Stimulated activated naive CD8-positive, alpha-beta T cell treated with anti-CD3 and anti-CD28 coated beads, Interleukin-15, Interleukin-2, amounts not matched to agents 100 ng/mL and 50 ng/mL, for 24 hours (primary cell): ENCODE data around the gene DRD2.

Experiments
- H3K27ac Mint-ChIP-seq: one replicate; pipeline ENCODE4 v1.8.0; 2021; ENCODE audit warnings: mild to moderate bottlenecking, mixed read lengths
- H3K27me3 Mint-ChIP-seq: one replicate; pipeline ENCODE4 v1.8.0; 2021; ENCODE audit warnings: mixed read lengths
- H3K36me3 Mint-ChIP-seq: one replicate; pipeline ENCODE4 v1.8.0; 2021; ENCODE audit warnings: low read depth, mixed read lengths
- H3K4me1 Mint-ChIP-seq: one replicate; pipeline ENCODE4 v1.8.0; 2021; ENCODE audit warnings: low read depth, mixed read lengths
- H3K4me3 Mint-ChIP-seq: one replicate; pipeline ENCODE4 v1.8.0; 2021; ENCODE audit warnings: mild to moderate bottlenecking, mixed read lengths
- H3K9me3 Mint-ChIP-seq: one replicate; pipeline ENCODE4 v1.8.0; 2021; ENCODE audit warnings: mixed read lengths

The DRD2 gene

DNA sequence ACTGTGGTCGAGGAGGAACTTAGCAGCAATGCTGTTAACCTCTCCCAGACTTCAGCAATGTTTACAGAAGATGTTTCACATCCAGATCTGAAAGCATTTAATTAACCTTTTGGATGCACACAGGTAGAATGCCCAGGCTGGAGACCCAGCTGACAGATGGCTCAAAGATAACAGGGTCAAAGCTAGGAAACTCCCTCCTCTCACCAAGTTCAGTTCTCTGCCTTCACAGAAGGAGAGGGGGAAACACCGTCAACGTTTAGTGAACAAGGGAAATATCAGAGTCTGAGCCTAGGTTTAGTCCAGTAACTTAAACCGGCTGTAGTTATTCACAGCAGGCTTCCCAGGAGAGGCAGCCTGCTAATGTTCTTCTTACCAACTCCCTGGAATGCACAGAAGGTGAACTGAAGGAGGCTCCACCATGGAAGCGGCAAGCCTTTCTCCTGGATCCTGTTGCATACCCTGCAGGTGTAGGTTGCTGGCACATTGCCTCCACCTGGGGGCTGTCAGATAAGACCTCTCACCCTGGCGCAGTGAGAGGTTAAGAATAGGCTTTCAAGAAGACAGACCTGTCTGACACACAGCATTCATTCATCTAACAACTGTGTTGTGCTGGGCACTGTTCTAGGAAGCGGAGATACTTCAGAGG is 111.1 kb downstream of the DRD2 start:
- H3K4me1 Mint-ChIP-seq = peaks cover 16% of the 10 kb centered on the region
- H3K27ac Mint-ChIP-seq = no peak overlapping the region
- H3K27me3 Mint-ChIP-seq = no peaks in the 10 kb centered on the region
- no peak overlapping the region for H3K4me3 Mint-ChIP-seq
- H3K9me3 Mint-ChIP-seq = no peaks in the 10 kb centered on the region
- H3K36me3 Mint-ChIP-seq = peaks cover 41% of the 10 kb centered on the region

DNA sequence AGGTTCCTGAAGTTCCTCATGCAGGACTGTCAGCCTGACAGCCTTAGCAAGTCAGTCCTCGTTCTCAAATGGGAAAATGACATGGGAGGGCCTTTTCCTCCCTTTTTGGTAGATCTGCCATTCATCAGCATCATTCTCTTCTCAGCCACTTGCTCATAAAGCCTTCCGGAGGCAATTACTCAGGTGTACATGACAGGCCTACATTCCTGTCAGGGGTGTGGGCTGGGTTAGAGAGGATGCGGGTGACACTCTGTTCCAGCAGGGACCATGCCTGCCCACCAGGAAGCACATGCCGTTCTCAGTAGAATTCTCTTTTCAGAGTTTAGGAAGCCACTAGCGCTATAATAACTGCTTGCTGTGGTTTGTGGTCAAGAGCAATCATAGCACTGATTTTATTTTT is 111.8 kb downstream of the DRD2 start:
- Mint-ChIP-seq H3K27me3 (no peaks in the 10 kb centered on the region), H3K4me1 (peaks cover 16% of the 10 kb centered on the region), H3K36me3 (peaks cover 43% of the 10 kb centered on the region), H3K9me3 (no peaks in the 10 kb centered on the region), H3K4me3 (no peak overlapping the region), H3K27ac (no peak overlapping the region)
